Naive thymus-derived CD8-positive, alpha-beta T cell (primary cell): ENCODE results near the gene RFTN2. TPM values are rescaled to one million over a fixed set of nuclear protein-coding genes. Genes with fewer than 3 reads are reported as not detected.
A peak's percentile ranks its signal among the peaks of the same experiment; 100 is the strongest.
"Not testable (repeated sequence)": the region's sequence is repeated elsewhere in the genome, so short reads cannot be mapped to it uniquely, and the experiment has no call there.

Source experiments
- ATAC-seq, 2 donors: fragments of 150-1000 bp; cut with Tn5 transposase in 1 of 2; sonication (Bioruptor Pico), chemical (Tn5 transposase) in 1 of 2; 1 replicate in 1 of 2; 2 replicates in 1 of 2; pipeline ENCODE4 v1.10.0; 2021; ENCODE audit warnings: mild to moderate bottlenecking in 2 of 2, moderate library complexity in 2 of 2
- POLR2A ChIA-PET: fragments of 350-600 bp; sonication (Branson Sonifier 250); formaldehyde crosslinking; loops from one replicate; lab custom pipeline; 2021; ENCODE audit warnings: antibody characterized with exemption; lab: Charles Lee
- DNase-seq, 10 donors: peaks; one replicate each; pipeline versions ENCODE4 v3.0.0 to v3.0.0-alpha.2; 2020 to 2022
- H3K27ac Mint-ChIP-seq, 10 donors: one replicate each; pipeline ENCODE4 v1.8.0; 2020 to 2022; ENCODE audit warnings: mild to moderate bottlenecking in 10 of 10, mixed read lengths in 10 of 10, moderate library complexity in 4 of 10, inconsistent platforms in 1 of 10
- H3K27me3 Mint-ChIP-seq, 5 donors: one replicate each; pipeline ENCODE4 v1.8.0; 2021 to 2022; ENCODE audit warnings: mixed read lengths in 5 of 5
- H3K36me3 Mint-ChIP-seq, 3 donors: one replicate each; pipeline ENCODE4 v1.8.0; 2020 to 2022; ENCODE audit warnings: mixed read lengths in 3 of 3, mild to moderate bottlenecking in 2 of 3, inconsistent platforms in 1 of 3
- H3K4me1 Mint-ChIP-seq, 4 donors: one replicate each; pipeline ENCODE4 v1.8.0; 2021 to 2022; ENCODE audit warnings: mixed read lengths in 4 of 4
- H3K4me3 Mint-ChIP-seq, 10 donors: one replicate each; pipeline ENCODE4 v1.8.0; 2020 to 2022; ENCODE audit warnings: mild to moderate bottlenecking in 10 of 10, mixed read lengths in 10 of 10, moderate library complexity in 6 of 10, inconsistent platforms in 1 of 10
- H3K9me3 Mint-ChIP-seq, 9 donors: one replicate each; pipeline ENCODE4 v1.8.0; 2020 to 2022; ENCODE audit warnings: mixed read lengths in 9 of 9, mild to moderate bottlenecking in 3 of 9, inconsistent platforms in 1 of 9, moderate library complexity in 1 of 9
- polyA plus RNA-seq, 3 donors: library from polyadenylated mRNA; unstranded; fragments of 300-500 nt; fragmentation: Illumina TruSeq; gene quantifications; one replicate each; pipeline ENCODE4 v1.2.3, GENCODE V29; 2021
- total RNA-seq, 8 experiments: library from RNA in 2 of 8; stranded (reverse) in 2 of 8; gene quantifications; one replicate each; pipeline ENCODE4 v1.2.3 and lab custom pipeline; 2021 to 2026

The RFTN2 gene
- total and polyA plus RNA-seq, 5 experiments from 2014 or later: 0.13 to 0.47 (median 0.22) TPM; not detected in 2

DNA sequence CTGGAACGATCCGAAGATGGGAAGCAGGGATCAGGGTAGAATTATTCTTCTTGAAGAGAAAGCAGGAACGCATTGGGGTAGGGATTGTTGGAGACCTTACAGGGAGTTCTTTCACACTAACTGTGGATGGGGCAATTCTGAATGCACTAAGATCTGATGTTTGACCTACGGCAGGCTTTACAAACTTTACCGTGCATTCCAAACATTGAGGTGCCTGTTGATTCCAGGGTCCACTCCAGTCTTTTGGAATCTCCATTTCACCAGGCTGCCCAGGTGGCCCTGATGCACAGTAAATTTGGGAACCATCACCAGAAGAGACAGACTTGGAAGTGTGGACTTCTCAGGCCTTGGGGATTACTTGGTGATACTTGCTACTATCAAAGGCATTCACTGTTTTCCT lies 76.9 kb downstream of the RFTN2 start:
- POLR2A ChIA-PET: no interaction called here
- ATAC-seq (no peak), DNase-seq (no peak)
- Mint-ChIP-seq H3K4me1 (peaks cover 5 to 9% (median 8%) of the 10 kb centered on the region in 4 donors), H3K36me3 (peaks cover 0 to 2% (median 0%) of the 10 kb centered on the region in 3 donors), H3K9me3 (no peaks in the 10 kb centered on the region), H3K27me3 (peaks cover 0 to 19% (median 5%) of the 10 kb centered on the region in 5 donors), H3K4me3 (no peak overlapping the region), H3K27ac (no peak overlapping the region)

DNA sequence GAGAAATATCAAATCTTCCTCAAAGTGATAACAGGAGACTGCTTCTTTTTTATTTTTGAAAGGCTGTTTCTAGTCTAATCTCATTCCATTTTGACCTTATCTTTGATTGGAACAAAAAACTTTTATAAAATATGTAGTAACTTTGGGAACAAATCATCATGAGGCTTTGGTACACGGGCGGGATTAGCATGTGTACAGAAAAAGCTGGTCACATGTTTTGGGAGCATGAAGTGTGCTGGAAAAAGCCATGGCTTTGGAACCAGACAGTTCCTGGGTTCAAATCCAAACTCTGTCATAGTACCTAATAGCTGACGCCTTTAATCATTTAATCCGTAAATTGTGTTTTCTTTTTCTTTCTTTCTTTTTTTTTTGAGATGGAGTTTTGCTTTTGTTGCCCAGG lies 78.2 kb downstream of the RFTN2 start:
- peaks cover 5 to 9% (median 8%) of the 10 kb centered on the region in 4 donors for H3K4me1 Mint-ChIP-seq
- no peak for ATAC-seq
- POLR2A ChIA-PET: no interaction called here

DNA sequence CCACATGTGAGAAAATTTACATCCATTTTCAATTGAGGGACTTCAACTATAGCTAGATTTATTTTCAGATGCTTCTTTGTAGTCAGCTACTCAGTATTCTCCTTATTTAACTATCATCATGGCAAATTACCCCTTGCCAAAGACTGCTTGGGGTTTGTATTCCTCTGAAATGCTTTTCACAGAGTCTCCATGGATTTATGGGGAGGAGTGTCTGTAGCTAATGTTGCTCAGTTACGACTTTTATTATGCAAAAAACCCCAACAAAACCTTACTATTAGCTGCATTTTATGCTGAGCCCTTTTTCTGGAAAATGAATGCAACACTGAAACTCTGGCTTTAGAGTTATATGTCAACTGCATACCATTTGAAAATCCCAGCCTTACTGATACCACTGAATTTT lies 78.6 kb downstream of the RFTN2 start:
- Mint-ChIP-seq H3K36me3 (no peaks in the 10 kb centered on the region), H3K27me3 (peaks cover 0 to 17% (median 5%) of the 10 kb centered on the region in 5 donors), H3K9me3 (peaks cover 0 to 2% (median 0%) of the 10 kb centered on the region in 9 donors), H3K4me3 (no peak overlapping the region), H3K4me1 (peaks cover 5 to 9% (median 8%) of the 10 kb centered on the region in 4 donors), H3K27ac (no peak overlapping the region)
- DNase-seq (no peak), ATAC-seq (no peak)
- POLR2A ChIA-PET: no interaction called here

More for the DNA sequence above, 78.2 kb downstream of the RFTN2 start:
- H3K4me3 Mint-ChIP-seq: no peak overlapping the region
- no peaks in the 10 kb centered on the region for H3K36me3 Mint-ChIP-seq
- H3K9me3 Mint-ChIP-seq: no peaks in the 10 kb centered on the region
- no peak for DNase-seq
- peaks cover 0 to 17% (median 5%) of the 10 kb centered on the region in 5 donors for H3K27me3 Mint-ChIP-seq
- no peak overlapping the region for H3K27ac Mint-ChIP-seq

DNA sequence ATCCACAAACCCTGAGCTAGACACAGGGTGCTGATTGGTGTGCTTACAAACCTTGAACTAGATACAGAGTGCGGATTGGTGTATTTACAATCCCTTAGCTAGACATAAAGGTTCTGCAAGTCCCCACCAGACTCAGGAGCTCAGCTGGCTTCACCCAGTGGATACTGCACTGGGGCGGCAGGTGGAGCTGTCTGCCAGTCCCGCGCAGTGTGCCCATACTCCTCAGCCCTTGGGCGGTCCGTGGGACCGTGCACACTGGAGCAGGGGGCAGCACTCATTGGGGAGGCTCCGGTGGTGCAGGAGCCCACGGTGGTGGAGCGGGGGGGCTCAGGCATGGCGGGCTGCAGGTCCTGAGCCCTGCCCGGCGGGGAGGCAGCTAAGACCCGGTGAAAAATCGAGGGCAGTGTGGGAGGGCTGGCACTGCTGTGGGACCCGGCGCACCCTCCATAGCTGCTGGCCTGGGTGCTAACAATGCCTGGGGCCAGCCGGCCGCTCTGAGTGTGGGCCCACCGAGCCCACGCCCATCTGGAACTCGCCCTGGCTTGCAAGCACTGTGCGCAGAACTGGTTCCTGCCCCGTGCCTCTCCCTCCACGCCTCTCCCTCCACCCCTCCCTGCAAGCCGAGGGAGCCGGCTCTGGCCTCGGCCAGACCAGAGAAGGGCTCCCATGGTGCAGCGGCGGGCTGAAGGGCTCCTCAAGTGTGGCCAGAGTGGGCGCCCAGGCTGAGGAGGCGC lies 83.9 kb downstream of the RFTN2 start:
- peaks cover 0 to 2% (median 0%) of the 10 kb centered on the region in 9 donors for H3K9me3 Mint-ChIP-seq

DNA sequence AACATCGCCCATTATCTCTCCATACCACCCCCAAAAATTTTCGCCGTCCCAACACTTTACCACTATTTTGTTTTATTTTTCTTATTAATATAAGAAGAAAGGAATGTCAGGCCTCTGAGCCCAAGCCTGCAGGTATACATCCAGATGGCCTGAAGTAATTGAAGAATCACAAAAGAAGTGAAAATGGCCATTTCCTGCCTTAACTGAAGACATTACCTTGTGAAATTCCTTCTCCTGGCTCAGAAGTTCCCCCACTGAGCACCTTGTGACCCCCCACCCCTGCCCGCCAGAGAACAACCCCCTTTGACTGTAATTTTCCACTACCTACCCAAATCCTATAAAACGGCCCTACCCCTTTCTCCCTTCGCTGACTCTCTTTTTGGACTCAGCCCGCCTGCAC lies 88.1 kb downstream of the RFTN2 start:
- POLR2A ChIA-PET: not testable (repeated sequence)

More for the DNA sequence above, 83.9 kb downstream of the RFTN2 start:
- no peak for ATAC-seq
- Mint-ChIP-seq H3K4me1 (no peaks in the 10 kb centered on the region), H3K4me3 (no peak overlapping the region), H3K27ac (no peak overlapping the region), H3K36me3 (no peaks in the 10 kb centered on the region), H3K27me3 (peaks cover 0 to 10% (median 7%) of the 10 kb centered on the region in 5 donors)
- POLR2A ChIA-PET: interaction anchor here (1.5 kb wide), 1 partner anchor 156 kb away, joined by 3 read pairs; the partner anchor contains the start of gene SF3B1
- DNase-seq: no peak

DNA sequence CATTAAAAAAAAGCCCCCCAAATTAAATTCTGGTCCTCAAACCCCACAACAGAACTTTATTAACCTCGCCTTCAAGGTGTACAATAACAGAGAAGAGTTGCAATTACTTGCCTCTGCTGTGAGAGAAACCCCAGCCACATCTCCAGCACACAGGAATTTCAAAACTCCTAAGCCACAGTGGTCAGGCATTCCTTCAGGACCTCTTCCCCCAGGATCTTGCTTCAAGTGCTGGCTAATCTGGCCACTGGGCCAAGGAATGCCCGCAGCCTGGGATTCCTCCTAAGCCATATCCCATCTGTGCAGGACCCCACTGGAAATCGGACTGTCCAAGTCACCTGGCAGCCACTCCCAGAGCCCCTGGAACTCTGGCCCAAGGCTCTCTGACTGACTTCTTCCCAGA lies 95.2 kb downstream of the RFTN2 start:
- H3K27me3 Mint-ChIP-seq, H3K27ac Mint-ChIP-seq, ATAC-seq, DNase-seq, H3K9me3 Mint-ChIP-seq, H3K4me1 Mint-ChIP-seq, POLR2A ChIA-PET, H3K36me3 Mint-ChIP-seq, H3K4me3 Mint-ChIP-seq: not testable (repeated sequence)

More for the DNA sequence above, 88.1 kb downstream of the RFTN2 start:
- H3K4me3 Mint-ChIP-seq, ATAC-seq, H3K27me3 Mint-ChIP-seq, DNase-seq, H3K27ac Mint-ChIP-seq, H3K4me1 Mint-ChIP-seq, H3K9me3 Mint-ChIP-seq, H3K36me3 Mint-ChIP-seq: not testable (repeated sequence)

DNA sequence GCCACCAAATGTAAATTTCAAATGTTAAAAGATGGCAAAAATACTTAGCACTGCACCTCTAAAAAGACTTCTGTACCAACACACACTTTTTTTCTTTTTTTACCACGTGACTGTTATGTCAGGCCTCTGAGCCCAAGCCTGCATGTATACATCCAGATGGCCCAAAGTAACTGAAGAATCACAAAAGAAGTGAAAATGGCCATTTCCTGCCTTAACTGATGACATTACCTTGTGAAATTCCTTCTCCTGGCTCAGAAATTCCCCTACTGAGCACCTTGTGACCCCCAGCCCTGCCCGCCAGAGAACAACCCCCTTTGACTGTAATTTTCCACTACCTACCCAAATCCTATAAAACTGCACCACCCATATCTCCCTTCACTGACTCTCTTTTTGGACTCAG lies 97.1 kb downstream of the RFTN2 start:
- DNase-seq, ATAC-seq, H3K27ac Mint-ChIP-seq, H3K4me3 Mint-ChIP-seq, H3K27me3 Mint-ChIP-seq, POLR2A ChIA-PET, H3K4me1 Mint-ChIP-seq: not testable (repeated sequence)
- peaks cover 0 to 21% (median 12%) of the 10 kb centered on the region in 9 donors for H3K9me3 Mint-ChIP-seq
- peaks cover 0 to 14% (median 6%) of the 10 kb centered on the region in 3 donors for H3K36me3 Mint-ChIP-seq

DNA sequence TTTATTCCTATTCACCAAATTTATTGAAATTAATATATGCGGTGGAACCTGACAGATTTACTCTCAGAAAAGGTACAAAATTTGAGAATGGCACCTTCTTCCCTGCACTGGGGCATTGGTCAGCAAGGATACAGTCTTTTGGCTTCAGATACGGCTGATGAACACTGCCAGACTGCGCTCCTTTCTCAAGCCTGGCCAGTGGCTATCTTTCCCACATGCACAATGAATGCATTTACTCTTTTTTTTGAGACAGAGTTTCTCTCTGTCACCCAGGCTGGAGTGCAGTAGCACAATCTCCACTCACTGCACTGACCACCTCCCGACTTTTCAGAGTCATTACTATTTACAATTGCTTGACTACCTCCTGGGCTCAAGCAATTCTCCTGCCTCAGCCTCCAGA lies 97.9 kb downstream of the RFTN2 start:
- peaks cover 2 to 22% (median 11%) of the 10 kb centered on the region in 3 donors for H3K36me3 Mint-ChIP-seq

DNA sequence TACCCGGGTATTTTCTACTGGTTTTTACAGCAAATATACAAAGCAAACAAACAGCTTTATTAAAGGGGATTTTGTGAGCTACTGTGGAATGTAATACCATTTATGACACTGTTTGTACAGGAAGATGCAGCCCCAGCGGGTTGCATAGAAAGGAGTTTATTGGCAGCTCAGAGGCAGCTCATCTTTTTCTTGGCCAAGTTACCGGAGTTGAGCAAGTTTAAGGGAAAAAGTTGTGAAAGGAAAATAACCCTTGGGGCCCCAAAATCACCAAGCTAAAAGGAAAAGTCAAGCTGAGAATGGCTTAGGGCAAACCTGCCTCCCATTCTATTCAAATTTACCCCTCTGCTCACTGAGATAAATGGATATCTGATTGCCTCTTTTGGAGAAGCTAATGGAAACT lies 98.8 kb downstream of the RFTN2 start:
- no peak for ATAC-seq
- POLR2A ChIA-PET: interaction anchor here (0.6 kb wide), 1 partner anchor 53 kb away, joined by 3 read pairs; no protein-coding TSS in a partner anchor
- H3K4me3 Mint-ChIP-seq: no peak overlapping the region

More for the DNA sequence above, 97.9 kb downstream of the RFTN2 start:
- POLR2A ChIA-PET: no interaction called here
- Mint-ChIP-seq H3K9me3 (peaks cover 0 to 29% (median 17%) of the 10 kb centered on the region in 9 donors), H3K4me3 (no peak overlapping the region), H3K27me3 (no peaks in the 10 kb centered on the region), H3K27ac (no peak overlapping the region), H3K4me1 (no peaks in the 10 kb centered on the region)
- ATAC-seq (no peak), DNase-seq (no peak)

DNA sequence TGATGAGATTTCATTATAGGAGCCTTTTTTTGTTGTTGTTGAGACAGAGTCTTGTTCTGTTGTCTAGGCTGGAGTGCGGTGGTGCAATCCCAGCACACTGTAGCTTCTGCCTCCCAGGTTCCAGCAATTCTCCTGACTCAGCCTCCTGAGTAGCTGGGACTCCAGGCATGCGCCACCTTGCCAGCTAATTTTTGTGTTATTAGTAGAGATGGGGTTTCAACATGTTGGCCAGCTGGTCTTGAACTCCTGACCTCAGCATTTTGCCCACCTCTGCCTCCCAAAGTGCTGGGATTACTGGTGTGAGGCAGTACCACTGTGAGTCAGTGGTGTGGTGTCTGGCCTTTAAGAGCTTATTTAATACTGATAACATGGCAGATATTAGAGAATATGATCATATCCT lies 99.4 kb downstream of the RFTN2 start:
- DNase-seq (no peak), ATAC-seq (no peak)
- Mint-ChIP-seq H3K4me3 (no peak overlapping the region), H3K27me3 (no peaks in the 10 kb centered on the region), H3K9me3 (peaks cover 0 to 31% (median 17%) of the 10 kb centered on the region in 9 donors), H3K27ac (no peak overlapping the region), H3K36me3 (peaks cover 2 to 26% (median 11%) of the 10 kb centered on the region in 3 donors), H3K4me1 (peaks cover 0 to 2% (median 0%) of the 10 kb centered on the region in 4 donors)
- POLR2A ChIA-PET: interaction anchor here (0.6 kb wide), 1 partner anchor 52 kb away, joined by 3 read pairs; no protein-coding TSS in a partner anchor

More for the DNA sequence above, 98.8 kb downstream of the RFTN2 start:
- Mint-ChIP-seq H3K27ac (peak overlapping the region in 1 of 10 donors; percentile 25), H3K4me1 (peaks cover 0 to 2% (median 0%) of the 10 kb centered on the region in 4 donors), H3K9me3 (peaks cover 0 to 31% (median 17%) of the 10 kb centered on the region in 9 donors), H3K36me3 (peaks cover 2 to 26% (median 11%) of the 10 kb centered on the region in 3 donors), H3K27me3 (no peaks in the 10 kb centered on the region)
- DNase-seq: no peak

DNA sequence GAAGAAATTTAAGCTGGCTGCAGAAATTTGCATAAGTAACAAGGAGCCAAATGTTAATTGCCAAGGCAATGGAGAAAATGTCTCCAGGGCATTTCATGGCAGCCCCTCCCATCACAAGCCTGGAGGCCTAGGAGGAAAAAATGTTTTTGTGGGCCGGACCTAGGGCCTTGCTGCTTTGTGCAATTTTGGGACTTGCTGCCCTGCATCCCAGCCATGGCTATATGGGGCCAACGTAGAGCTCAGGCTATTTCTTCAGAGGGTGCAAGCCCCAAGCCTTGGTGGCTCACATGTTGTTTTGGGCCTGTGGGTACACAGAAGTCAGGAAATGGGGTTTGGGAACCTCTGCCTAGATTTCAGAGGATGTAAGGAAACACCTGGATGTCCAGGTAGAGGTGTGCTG lies 101.8 kb downstream of the RFTN2 start:
- Mint-ChIP-seq H3K27ac (no peak overlapping the region), H3K27me3 (no peaks in the 10 kb centered on the region)

DNA sequence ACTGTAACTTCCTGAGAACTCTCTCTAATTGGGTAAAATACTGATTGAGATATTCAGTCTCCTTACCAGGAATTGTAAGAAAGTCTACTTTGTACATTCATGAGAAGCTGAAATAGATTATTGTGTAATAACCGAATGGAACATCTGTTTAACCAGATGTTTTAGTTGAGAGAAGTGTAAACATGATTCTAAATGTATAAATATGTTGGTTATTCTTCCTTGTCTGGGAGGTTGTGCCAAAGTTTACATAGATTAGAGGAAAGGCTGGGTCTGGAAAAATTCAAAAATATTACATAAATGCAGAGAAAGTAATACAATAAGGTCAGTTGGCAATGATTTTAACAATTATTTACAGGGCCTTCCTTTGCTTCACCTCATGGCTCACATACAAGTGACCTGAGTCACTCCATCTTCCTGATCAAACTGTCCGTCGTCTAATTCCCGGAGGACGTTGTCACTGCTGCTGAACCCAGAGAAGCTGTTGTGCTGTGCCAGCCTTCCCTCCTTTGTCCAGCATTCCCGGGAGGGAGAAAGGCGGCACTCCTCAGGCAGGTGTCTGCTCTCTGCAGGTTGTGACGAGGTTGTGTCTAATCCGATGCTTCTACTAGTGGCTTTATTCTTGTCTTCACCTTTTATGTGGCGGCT lies 103.6 kb downstream of the RFTN2 start:
- Mint-ChIP-seq H3K9me3 (peaks cover 0 to 31% (median 17%) of the 10 kb centered on the region in 9 donors), H3K36me3 (peaks cover 5 to 28% (median 11%) of the 10 kb centered on the region in 3 donors), H3K27ac (peak overlapping the region in 2 of 10 donors; percentile 0 to 6), H3K4me1 (peaks cover 0 to 2% (median 0%) of the 10 kb centered on the region in 4 donors), H3K27me3 (no peaks in the 10 kb centered on the region), H3K4me3 (no peak overlapping the region)
- ATAC-seq (no peak), DNase-seq (no peak)
- POLR2A ChIA-PET: no interaction called here

More for the DNA sequence above, 101.8 kb downstream of the RFTN2 start:
- no peak overlapping the region for H3K4me3 Mint-ChIP-seq
- peaks cover 0 to 31% (median 17%) of the 10 kb centered on the region in 9 donors for H3K9me3 Mint-ChIP-seq
- ATAC-seq: no peak
- POLR2A ChIA-PET: no interaction called here
- peaks cover 0 to 2% (median 0%) of the 10 kb centered on the region in 4 donors for H3K4me1 Mint-ChIP-seq
- DNase-seq: no peak
- peaks cover 3 to 26% (median 11%) of the 10 kb centered on the region in 3 donors for H3K36me3 Mint-ChIP-seq
